AG04450 (cell line): ENCODE data around the gene CALML3. TPM values are rescaled to one million over a fixed set of nuclear protein-coding genes. Genes with fewer than 3 reads are reported as not detected.

ENCODE experiments used
- CTCF ChIA-PET: fragments of 300-600, 350-600 bp; formaldehyde crosslinking; extraction: SDS; loops from one replicate; lab custom pipeline; 2022; ENCODE audit warnings: antibody characterized with exemption, inconsistent platforms; lab: Charles Lee
- POLR2A ChIA-PET: fragments of 350-600 bp; formaldehyde crosslinking; extraction: SDS; loops from one replicate; lab custom pipeline; 2021; ENCODE audit warnings: antibody characterized with exemption, inconsistent platforms; lab: Yijun Ruan, JAX
- DNase-seq: peaks from one replicate; pipeline ENCODE4 v3.0.0-alpha.2; 2011; ENCODE audit warnings: low read depth, low spot score
- H3K27ac ChIP-seq: one replicate; pipeline ENCODE4 v1.5.1; 2012; ENCODE audit warnings: low read depth, low read length, control low read depth
- H3K27me3 ChIP-seq: one replicate; pipeline ENCODE4 v1.6.0; 2012; ENCODE audit warnings: low read length; ENCODE audit not compliant: control insufficient read depth, insufficient read depth
- H3K4me3 ChIP-seq: 2 replicates; pipeline ENCODE4 v1.5.1; 2011; ENCODE audit warnings: mild to moderate bottlenecking, low read depth, low read length, control low read depth
- H3K9me3 ChIP-seq: 2 replicates; pipeline ENCODE4 v1.5.1; 2012; ENCODE audit warnings: low read length; ENCODE audit not compliant: control insufficient read depth, insufficient read depth
- polyA plus RNA-seq: library from polyadenylated mRNA; depleted of rRNA; stranded (reverse); fragments of >200 nt; gene quantifications from 2 replicates; pipeline ENCODE4 v1.2.3, GENCODE V29; 2011
- TF ChIP-seq, protein P1 (sequence below): IDR thresholded peaks from 2 replicates; pipeline ENCODE4 v1.5.1; 2011; ENCODE audit warnings: low read depth, low read length, control low read depth, inconsistent platforms

CALML3 gene
- polyA plus RNA-seq, 1 experiment, result not detected

DNA sequence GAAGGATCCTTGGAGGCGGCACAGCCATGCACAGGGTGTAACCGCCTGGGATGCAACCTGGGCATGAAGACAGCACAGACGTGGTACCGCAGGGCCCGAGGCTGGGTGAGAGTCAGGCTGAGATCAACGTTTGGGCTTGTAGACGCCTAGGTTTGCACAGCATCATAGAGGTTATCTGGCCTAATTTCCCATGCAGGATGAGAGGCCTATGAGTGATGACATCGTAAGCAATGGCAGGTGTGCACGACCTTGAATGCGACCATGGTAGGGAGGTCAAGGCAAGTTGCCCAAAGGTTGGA is 7.5 kb downstream of the CALML3 start:
- POLR2A ChIA-PET, result no interaction called here
- no peak overlapping the region for H3K4me3 ChIP-seq
- DNase-seq, result no peak
- TF ChIP-seq, protein P1, sequence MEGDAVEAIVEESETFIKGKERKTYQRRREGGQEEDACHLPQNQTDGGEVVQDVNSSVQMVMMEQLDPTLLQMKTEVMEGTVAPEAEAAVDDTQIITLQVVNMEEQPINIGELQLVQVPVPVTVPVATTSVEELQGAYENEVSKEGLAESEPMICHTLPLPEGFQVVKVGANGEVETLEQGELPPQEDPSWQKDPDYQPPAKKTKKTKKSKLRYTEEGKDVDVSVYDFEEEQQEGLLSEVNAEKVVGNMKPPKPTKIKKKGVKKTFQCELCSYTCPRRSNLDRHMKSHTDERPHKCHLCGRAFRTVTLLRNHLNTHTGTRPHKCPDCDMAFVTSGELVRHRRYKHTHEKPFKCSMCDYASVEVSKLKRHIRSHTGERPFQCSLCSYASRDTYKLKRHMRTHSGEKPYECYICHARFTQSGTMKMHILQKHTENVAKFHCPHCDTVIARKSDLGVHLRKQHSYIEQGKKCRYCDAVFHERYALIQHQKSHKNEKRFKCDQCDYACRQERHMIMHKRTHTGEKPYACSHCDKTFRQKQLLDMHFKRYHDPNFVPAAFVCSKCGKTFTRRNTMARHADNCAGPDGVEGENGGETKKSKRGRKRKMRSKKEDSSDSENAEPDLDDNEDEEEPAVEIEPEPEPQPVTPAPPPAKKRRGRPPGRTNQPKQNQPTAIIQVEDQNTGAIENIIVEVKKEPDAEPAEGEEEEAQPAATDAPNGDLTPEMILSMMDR, result no peak
- CTCF ChIA-PET, result no interaction called here
- H3K9me3 ChIP-seq, result no peaks in the 10 kb centered on the region; the same call in 1 of the 2 replicates
- no peaks in the 10 kb centered on the region for H3K27me3 ChIP-seq
- H3K27ac ChIP-seq, result no peak overlapping the region

DNA sequence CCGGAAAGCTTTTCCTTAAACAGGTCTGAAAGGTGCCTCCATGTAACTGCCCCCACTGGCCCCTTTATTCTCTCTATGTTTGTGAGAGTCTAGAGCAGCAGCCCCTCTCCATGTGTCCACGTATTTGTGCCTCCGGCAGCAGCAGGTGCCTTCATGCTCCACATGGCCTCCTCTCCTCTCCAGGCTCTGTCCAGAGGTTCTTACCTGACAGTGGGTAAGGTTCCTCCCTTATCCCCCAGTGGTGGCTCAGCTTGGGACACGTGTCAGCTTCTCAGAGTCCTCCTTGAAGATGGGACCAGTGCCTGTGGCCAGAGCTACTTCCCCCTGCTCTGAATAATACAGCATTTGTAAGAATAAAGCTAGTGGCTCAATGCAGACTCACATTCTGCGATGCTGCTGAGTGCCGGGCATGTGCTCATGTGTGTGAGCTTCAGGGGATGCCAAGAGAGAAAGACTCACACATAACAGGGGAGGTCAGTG is 7.9 kb downstream of the CALML3 start:
- CTCF ChIA-PET, result no interaction called here
- Histone ChIP-seq H3K4me3 (no peak overlapping the region), H3K27ac (no peak overlapping the region), H3K27me3 (no peaks in the 10 kb centered on the region), H3K9me3 (no peaks in the 10 kb centered on the region; the same call in 1 of the 2 replicates)
- TF ChIP-seq, protein P1, result no peak
- POLR2A ChIA-PET, result no interaction called here
- no peak for DNase-seq

DNA sequence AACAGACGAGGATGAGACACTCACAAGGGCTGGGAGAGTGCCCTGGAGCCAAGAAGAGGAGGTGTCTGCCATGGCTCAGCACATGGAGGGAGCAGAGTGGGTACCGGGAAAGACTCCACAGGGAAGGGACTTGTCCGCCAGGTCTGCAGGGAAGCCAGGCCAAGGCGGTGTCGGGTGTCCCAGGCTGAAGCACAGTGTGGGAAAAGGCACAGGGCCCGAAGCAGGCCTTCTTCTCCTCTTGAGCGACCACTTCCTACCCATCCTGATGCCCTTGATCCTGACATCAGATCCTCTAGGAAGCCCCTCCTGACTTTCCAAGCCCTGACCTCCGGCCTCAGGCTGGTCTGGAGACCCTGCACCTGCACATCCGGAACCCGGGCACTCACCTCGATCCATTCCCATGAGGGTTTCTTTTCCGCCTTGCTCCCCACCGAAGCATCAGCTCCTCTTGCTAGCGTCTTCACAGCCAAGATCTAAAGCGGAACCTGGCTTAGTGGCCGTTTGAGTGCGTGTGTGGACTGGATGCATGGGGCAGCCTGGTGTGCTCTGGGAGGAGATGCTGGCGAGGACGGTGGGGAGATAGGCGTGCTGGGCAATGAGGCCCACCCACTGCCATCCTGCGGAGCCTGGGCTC is 8.5 kb downstream of the CALML3 start:
- H3K27ac ChIP-seq, result no peak overlapping the region
- H3K27me3 ChIP-seq, result no peaks in the 10 kb centered on the region
- no peaks in the 10 kb centered on the region; the same call in 1 of the 2 replicates for H3K9me3 ChIP-seq
- CTCF ChIA-PET, result no interaction called here
- POLR2A ChIA-PET, result no interaction called here
- DNase-seq, result no peak
- H3K4me3 ChIP-seq, result no peak overlapping the region
- TF ChIP-seq, protein P1, result no peak

DNA sequence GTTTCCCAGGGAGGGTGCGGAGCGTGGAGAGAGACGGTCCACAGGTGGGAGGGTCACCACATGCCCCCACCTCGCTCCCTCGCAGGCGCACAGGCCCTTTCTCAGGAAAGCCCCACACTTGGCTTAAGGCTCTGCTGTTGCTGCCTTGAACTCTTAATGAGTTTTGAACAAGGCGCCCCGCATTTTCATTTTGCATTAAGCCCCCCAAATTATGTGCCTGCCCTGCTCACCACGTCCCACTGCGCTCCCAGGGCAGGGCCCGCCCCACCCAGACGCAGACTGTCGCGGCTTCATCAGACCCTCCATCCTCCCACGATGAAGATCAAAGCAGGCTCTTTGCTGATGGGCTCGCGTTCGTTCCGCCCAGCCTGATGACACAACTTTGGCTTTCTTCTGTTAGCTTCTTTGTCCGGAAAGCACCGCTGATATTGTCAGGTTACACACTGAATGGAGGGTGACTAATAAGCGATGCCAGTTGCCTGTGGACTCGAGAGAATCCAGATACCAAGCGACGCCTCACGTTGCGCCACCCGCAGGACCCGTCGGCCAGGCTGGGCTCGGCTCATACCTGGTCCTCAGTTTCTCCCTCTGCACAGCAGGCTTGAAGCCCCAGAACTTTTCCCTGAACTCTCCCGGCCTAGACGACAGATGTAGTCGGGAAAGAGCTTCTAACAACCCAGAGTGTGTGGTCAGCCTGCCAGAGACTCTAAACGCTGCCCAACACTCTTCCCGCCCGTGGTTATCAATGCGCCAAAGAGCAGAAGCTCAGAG is 9.5 kb downstream of the CALML3 start:
- no peak for DNase-seq
- Histone ChIP-seq H3K27me3 (no peaks in the 10 kb centered on the region), H3K4me3 (no peak overlapping the region), H3K9me3 (no peaks in the 10 kb centered on the region; the same call in 1 of the 2 replicates), H3K27ac (no peak overlapping the region)
- POLR2A ChIA-PET, result no interaction called here
- CTCF ChIA-PET, result interaction anchor here (0.6 to 1.2 kb wide), 2 partner anchors 68 to 89 kb away, joined by 3 to 6 read pairs; no protein-coding TSS in a partner anchor
- TF ChIP-seq, protein P1, result no peak
